ENCODE measurements around the gene SUSD6.

GRCh38 chr14:69685218-69685616, 73.8 kb downstream of the SUSD6 start:
- TF ChIP-seq, protein P1, sequence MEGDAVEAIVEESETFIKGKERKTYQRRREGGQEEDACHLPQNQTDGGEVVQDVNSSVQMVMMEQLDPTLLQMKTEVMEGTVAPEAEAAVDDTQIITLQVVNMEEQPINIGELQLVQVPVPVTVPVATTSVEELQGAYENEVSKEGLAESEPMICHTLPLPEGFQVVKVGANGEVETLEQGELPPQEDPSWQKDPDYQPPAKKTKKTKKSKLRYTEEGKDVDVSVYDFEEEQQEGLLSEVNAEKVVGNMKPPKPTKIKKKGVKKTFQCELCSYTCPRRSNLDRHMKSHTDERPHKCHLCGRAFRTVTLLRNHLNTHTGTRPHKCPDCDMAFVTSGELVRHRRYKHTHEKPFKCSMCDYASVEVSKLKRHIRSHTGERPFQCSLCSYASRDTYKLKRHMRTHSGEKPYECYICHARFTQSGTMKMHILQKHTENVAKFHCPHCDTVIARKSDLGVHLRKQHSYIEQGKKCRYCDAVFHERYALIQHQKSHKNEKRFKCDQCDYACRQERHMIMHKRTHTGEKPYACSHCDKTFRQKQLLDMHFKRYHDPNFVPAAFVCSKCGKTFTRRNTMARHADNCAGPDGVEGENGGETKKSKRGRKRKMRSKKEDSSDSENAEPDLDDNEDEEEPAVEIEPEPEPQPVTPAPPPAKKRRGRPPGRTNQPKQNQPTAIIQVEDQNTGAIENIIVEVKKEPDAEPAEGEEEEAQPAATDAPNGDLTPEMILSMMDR (IDR thresholded peaks at IDR 0.05; ENCODE audit: low read depth, low read length, poor library complexity, severe bottlenecking), result no peak
- TF ChIP-seq EZH2phosphoT487 (IDR thresholded peaks at IDR 0.05; ENCODE audit: borderline replicate concordance, low read length), result no peak

Data from DOHH2 (cell line).